Loucy (cell line): ENCODE measurements around the gene ZNF605.

ENCODE experiments used
- EZH2phosphoT487 ChIP-seq: fragments of 200-600 bp; IDR thresholded peaks from 2 replicates; pipeline ENCODE4 v1.6.1; 2018; ENCODE audit warnings: antibody characterized with exemption, mild to moderate bottlenecking, moderate library complexity, borderline replicate concordance
- TF ChIP-seq, protein P1 (sequence below): fragments of 200-600 bp; sonication (generic); conservative IDR thresholded peaks from 2 replicates; pipeline ENCODE4 v1.5.1; 2014; ENCODE audit warnings: mild to moderate bottlenecking, antibody characterized with exemption, low read length

- TF ChIP-seq, protein P1, sequence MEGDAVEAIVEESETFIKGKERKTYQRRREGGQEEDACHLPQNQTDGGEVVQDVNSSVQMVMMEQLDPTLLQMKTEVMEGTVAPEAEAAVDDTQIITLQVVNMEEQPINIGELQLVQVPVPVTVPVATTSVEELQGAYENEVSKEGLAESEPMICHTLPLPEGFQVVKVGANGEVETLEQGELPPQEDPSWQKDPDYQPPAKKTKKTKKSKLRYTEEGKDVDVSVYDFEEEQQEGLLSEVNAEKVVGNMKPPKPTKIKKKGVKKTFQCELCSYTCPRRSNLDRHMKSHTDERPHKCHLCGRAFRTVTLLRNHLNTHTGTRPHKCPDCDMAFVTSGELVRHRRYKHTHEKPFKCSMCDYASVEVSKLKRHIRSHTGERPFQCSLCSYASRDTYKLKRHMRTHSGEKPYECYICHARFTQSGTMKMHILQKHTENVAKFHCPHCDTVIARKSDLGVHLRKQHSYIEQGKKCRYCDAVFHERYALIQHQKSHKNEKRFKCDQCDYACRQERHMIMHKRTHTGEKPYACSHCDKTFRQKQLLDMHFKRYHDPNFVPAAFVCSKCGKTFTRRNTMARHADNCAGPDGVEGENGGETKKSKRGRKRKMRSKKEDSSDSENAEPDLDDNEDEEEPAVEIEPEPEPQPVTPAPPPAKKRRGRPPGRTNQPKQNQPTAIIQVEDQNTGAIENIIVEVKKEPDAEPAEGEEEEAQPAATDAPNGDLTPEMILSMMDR = no peak
- TF ChIP-seq EZH2phosphoT487 = no peak
Observed at GRCh38 chr12:132922676-132923075, 33.4 kb downstream of the ZNF605 start.
